Measurements from ENCODE around the gene MRTFA. TPM values are rescaled to one million over a fixed set of nuclear protein-coding genes. Genes with fewer than 3 reads are reported as not detected.
A peak's percentile ranks its signal among the peaks of the same experiment; 100 is the strongest.

The MRTFA gene
- total RNA-seq, 1 donor, result 44.9 TPM

GRCh38 chr22:40578171-40578570 is 58.3 kb downstream of the MRTFA start:
- DNase-seq (ENCODE audit: low read depth), result no peak
- H3K4me3 ChIP-seq (ENCODE audit: low read depth, low read length), result no peak overlapping the region
- no peak for TF ChIP-seq CTCF (IDR thresholded peaks at IDR 0.05; ENCODE audit: insufficient read depth, low read depth, low read length)

- no peak for TF ChIP-seq CTCF (IDR thresholded peaks at IDR 0.05; ENCODE audit: insufficient read depth, low read depth, low read length)
- H3K4me3 ChIP-seq (ENCODE audit: low read depth, low read length), result no peak overlapping the region
- peak; percentile 47 for DNase-seq (ENCODE audit: low read depth)
These were observed 63.5 kb downstream of the MRTFA start for GRCh38 chr22:40572976-40573375.

- no peak for TF ChIP-seq CTCF (IDR thresholded peaks at IDR 0.05; ENCODE audit: insufficient read depth, low read depth, low read length)
- H3K4me3 ChIP-seq (ENCODE audit: low read depth, low read length), result no peak overlapping the region
- no peak for DNase-seq (ENCODE audit: low read depth)
These were observed 64.6 kb downstream of the MRTFA start for GRCh38 chr22:40571887-40572286.

GRCh38 chr22:40567626-40568328 is 68.7 kb downstream of the MRTFA start:
- no peak for DNase-seq (ENCODE audit: low read depth)
- TF ChIP-seq CTCF (IDR thresholded peaks at IDR 0.05; ENCODE audit: insufficient read depth, low read depth, low read length), result no peak
- H3K4me3 ChIP-seq (ENCODE audit: low read depth, low read length), result no peak overlapping the region

- no peak for TF ChIP-seq CTCF (IDR thresholded peaks at IDR 0.05; ENCODE audit: insufficient read depth, low read depth, low read length)
- no peak overlapping the region for H3K4me3 ChIP-seq (ENCODE audit: low read depth, low read length)
- no peak for DNase-seq (ENCODE audit: low read depth)
These were observed 69.4 kb downstream of the MRTFA start for GRCh38 chr22:40567106-40567505.

GRCh38 chr22:40560994-40561515 is 75.5 kb downstream of the MRTFA start:
- no peak overlapping the region for H3K4me3 ChIP-seq (ENCODE audit: low read depth, low read length)
- DNase-seq (ENCODE audit: low read depth), result no peak
- TF ChIP-seq CTCF (IDR thresholded peaks at IDR 0.05; ENCODE audit: insufficient read depth, low read depth, low read length), result no peak

- H3K4me3 ChIP-seq (ENCODE audit: low read depth, low read length), result no peak overlapping the region
- DNase-seq (ENCODE audit: low read depth), result peak; percentile 57
- TF ChIP-seq CTCF (IDR thresholded peaks at IDR 0.05; ENCODE audit: insufficient read depth, low read depth, low read length), result no peak
These were observed 76.0 kb downstream of the MRTFA start for GRCh38 chr22:40560551-40560950.

All from fibroblast of villous mesenchyme (primary cell).